Stimulated activated CD8-positive, alpha-beta memory T cell treated with anti-CD3 and anti-CD28 coated beads, Interleukin-4, amount 100 ng/mL, for 24 hours (primary cell): ENCODE measurements around the gene KIAA1328.
"Not testable (repeated sequence)": the region's sequence is repeated elsewhere in the genome, so short reads cannot be mapped to it uniquely, and the experiment has no call there.

ENCODE experiments used
- DNase-seq: peaks from one replicate; pipeline ENCODE4 v3.0.0-alpha.2; 2020; ENCODE audit warnings: low read depth

The KIAA1328 gene

DNA sequence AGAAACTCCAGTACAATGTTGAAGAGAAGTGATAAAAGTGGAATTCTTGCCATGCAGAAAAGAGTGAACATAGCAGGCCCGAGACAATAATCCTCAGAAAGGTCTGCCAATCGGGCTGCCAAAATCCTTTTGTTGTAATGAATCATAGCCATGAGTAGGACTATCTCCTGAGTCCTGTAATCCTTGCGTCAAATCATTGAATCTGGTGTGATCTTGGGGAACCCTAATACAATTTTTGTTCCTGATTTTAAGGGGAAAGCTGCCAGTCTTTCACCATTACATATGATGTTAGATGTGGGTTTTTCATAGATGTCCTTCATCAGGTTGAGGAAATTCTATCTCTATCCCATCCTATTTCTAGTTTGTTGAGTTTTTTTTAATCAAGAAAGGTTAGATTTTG is 2.4 kb upstream of the KIAA1328 start:
- DNase-seq, result no peak

DNA sequence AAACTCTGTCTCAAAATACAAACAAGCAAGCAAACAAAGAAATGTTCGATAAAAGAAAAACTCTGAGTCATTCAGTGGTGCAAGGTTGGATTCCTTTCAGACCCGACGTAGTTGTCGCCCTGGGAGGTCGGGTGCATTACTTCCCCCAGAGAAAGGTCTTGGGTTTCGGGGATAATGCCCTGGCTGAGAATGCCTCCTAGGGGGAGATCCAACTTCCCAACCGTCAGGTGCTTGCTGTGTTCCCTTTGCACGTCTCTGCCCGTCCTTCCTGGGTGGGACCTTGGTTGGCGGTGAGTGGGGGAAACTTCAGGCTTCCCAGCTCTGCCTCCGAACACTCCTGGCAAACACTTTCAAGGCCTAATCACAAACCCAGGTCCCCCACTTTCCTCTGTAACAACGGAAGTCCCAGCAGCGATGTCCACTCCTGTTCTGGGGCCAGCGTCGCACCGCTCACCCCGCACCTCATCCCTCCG is 734 bp upstream of the KIAA1328 start:
- DNase-seq, result no peak

DNA sequence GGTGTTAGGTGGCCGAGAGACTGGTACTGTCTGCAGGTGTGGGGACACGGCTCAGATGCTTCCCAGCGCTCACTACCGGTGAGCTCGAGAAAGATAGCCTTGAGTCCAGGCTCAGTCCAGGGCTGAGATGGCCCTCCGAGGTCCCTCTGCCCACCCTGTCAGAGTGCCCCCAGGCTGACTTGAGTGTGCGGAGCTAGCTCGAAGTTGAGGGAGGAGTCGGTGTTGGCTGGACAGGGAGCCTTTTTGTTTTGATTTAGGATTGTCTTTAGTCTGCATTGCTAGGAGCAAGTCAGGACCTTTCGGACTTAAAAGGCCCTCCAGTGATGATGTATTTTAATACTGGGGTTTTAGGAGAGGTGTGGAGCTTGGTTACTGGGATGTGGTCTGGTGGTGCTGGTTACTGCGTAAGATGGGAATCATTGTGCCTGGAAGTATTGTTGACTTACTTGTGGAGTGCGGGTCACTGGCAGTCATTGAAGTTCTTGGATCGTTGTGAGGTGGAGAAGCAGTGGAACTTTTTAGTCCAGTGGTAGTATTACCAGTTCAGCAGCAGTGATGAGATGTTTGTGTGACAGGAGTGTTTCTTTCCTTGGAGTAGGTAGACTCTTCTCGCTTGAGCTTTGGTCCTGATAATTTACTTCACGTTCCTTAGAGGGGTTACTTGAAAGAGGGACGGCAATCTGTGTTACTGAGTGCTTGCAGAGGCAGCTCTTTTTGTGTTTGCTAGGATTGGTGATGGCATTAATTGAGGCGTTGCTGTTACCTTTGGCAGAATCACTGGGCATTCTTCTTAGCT is 633 bp downstream of the KIAA1328 start:
- no peak for DNase-seq

DNA sequence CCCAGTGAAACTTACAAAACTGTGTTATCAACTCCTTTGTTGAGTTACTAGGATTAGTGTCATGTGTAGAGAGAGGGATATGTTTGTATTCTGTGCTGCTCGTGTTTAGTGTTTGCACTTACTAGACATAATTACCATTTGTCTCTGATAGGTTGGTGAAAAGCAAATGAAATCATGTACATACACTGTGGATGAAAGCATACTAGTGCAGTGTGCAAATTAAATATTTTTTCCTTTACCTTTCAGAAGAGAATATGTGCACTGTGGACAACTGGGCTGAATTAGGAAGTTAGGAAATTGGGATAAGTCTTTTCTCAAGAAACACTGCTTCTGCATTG is 1.2 kb downstream of the KIAA1328 start:
- DNase-seq, result no peak

DNA sequence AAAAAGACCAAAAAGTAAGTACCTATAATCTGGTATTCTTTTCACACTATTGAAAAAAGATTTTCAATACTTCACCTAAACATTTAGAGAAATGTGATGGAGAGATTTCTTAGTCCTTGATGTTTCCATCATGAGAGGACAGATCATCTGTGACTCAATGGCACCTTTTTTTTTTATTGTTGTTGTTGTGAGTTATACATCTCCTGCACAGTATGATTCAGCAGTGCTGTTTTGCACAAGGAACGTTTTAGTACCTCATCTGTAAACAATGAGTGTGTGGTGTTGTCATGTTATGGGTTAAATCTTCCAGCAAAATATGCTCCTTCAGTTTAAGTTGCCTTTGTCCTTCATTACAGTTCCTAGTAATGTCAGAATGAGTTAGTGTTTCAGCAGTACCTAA is 2.2 kb downstream of the KIAA1328 start:
- no peak for DNase-seq

DNA sequence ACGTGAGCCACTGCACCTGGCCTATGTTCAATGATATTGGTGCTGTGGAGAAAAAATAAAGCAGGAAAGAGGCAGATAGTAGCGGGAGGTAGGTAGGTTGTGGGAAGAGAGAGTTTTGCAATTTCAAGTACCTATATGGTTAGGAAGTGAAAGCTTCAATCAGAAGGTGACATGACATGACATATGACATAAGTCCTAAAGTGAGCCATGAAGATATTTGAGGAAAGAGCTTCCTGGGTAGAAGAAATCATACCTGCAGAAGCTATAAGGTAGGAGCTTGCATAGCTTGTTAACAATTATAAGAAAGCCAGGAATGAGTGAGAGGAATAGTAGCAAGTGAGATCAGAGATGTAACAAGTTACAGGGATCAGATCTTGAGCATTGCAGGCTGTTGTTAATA is 4.2 kb downstream of the KIAA1328 start:
- no peak for DNase-seq

DNA sequence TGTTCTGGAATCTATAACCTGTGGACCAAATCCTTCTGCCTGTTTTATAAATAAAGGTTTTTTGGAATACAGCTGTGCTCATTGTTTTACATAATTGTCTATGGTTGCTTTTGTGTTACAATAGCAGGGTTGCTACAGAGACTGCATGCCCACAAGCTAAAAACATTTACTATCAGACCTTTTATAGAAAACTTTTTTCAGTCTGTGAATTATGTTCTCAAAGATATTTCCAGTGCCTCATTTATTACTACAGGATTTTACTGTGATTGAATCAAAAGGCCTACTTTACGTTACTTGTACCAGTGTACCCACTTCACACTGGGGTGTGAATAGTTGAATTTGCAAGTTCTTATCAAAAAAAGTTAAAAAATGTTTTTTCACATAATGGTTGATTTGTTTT is 7.0 kb downstream of the KIAA1328 start:
- DNase-seq, result no peak

DNA sequence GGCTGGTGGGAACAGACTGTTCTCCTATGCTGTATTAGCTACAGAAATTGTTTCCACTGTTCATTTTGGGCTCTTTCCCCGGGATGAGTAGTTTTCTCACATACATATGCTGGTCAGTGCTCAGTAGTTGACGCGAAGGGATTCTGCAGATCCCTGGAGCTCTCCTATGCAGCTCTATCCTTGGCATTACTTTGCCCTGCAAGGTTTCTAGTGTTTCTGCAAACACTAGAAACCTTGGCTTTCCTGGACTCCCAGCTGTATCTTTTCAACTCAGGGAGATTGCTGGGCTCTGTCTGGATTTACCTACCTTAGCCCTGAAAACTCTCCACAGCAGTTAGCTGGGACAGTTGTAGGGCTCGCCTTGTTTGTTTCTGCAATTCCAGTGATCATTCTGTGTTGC is 10.9 kb downstream of the KIAA1328 start:
- DNase-seq, result no peak

DNA sequence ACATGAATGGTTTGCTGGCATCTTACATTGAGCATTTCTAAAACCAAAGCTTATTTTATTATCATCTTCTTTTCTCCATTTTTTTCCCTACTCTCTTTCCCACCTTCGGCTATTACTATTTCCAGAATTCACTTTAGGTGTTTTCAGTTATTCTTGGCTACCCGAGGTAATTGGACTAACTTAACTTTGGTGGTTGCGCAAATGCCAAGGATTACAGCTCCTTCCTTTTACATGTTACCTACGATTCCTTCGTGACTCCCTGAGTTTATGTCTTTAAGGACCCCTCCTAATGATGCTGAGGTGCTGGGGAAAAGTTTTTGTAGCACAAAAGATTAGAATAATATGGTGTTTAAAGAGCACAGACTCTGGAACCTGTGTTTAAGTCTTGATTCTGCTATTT is 14.3 kb downstream of the KIAA1328 start:
- DNase-seq, result no peak

DNA sequence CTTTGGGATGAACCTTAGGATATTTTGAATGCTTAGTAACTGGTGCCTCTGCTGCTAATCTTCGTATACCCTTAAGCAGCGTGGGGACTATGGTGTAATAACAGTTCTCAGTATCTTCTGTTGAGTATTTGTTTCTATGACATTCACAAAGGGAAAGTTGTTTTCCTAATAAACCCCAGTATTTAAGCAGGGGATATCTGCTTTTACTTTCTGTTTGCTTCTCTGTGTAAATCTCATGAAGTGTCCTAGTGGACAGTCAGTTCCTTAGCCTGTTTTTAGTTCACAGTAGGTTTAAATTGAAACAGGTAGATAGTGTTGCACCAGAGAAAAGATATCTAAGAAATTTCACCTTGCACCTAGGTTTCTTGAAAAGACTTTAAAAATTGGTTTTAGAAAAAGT is 14.9 kb downstream of the KIAA1328 start:
- DNase-seq, result no peak

DNA sequence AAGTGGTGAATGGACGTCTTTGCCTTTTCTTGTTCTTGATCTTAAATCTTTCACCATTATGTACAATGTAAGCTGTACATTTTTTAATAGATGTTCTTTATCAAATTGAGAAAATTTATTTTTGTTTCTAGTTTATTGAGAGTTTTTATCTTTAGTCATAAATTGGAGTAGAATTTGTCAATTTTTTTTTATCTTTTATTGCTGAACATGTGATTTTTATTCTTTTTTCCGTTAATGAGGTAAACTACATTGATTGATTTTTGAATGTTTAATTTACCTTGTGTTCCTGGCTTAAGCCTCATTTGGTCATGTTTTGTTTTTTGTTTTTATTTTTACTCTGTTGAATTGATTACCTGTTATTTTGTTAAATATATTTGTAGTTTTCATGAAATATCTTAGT is 19.7 kb downstream of the KIAA1328 start:
- DNase-seq, result no peak

DNA sequence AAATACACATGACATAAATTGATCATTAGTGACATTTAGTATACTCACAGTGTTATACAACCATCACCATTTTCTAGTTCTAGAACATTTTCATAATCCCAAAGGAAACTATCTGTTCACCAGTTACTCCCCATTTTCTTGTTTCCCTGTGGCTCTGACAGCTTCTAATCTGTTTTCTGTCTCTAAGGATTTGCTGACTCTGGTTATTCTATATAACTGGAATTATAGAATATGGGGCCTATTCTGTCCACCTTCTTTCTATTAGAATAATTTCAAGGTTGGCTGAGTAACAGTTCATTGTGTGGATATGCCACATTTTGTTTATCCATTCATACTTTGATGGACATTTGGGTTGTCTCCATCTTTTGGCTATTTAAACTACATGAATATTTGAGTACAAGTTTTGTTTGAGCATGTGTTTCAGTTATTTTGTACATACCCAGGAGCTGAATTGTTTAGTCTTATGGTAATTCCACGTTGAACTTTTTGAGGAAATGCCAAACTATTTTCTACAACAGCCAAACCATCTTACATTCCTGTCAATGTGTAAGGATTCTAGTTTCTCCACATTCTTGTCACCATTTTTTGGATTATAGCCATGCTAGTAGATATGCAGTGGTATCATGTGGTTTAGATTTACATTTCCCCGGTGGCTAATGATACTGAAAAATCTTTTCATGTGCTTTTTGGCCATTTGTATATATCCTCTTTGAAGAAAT is 20.5 kb downstream of the KIAA1328 start:
- DNase-seq, result no peak

DNA sequence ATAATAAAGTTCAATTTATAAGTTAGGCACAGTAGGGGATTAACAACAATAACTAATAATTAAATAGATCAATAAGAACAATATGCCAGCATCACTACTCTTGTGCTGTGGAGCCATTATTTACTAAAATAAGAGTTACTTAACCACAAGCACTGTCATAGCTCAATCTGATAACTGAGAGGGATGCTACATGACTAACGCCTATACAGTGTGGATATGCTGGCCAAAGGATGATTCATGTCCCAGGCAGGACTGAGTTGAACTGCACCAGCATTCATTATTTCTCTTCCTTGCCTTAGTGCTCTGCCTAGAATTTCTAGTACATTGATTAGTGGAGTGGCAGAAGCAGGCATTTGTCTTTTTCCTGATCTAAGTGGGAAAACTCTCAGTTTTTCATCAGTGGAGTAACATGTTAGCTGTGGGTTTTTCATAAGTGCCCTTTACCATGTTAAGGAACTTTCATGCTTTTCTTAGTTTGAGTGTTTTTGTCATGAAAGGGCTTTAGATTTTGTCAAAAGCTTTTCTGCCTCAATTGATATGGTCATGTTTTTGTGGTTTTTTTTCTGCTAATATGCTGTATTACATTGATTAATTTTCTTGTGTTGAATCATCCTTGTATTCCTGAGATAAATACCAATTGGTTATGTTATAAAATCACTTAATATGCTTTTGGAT is 21.7 kb downstream of the KIAA1328 start:
- DNase-seq, result no peak

DNA sequence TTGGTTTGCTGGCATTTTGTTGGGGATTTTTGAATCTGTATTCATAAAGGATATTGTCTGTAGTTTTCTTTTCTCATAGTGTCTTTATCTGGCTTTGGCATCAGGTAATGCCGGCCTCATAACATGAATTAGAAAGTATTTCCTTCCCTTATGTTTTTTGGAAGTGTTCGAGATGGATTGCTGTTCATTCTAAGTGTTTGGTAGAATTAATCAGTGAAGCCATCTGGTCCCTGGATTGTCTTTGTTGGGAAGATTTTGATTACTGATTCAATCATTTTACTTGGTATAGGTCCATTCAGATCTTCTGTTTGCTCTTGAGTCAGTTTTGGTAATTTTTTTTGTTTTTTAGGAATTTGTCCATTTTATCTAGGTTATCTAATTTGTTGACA is 22.3 kb downstream of the KIAA1328 start:
- DNase-seq, result no peak

DNA sequence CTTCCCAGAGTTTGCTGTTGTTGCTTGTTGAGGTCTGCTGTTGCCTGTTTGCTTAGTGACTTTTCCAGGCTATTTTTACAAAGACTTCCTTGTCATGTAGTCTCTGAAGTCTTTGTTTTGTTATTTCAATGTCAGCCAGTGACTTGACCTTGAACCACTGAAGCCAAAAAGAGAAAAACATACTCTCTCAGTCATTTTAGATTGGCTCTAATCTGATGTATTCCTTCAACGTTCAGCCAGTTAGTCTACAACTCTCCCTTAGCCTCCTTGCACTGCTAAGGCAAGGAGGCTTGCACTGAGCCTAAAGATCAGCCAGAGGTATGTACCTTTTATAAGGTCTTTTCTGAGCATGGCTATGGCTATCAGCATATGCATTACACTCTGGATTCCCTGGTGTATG is 27.9 kb downstream of the KIAA1328 start:
- DNase-seq, result no peak

DNA sequence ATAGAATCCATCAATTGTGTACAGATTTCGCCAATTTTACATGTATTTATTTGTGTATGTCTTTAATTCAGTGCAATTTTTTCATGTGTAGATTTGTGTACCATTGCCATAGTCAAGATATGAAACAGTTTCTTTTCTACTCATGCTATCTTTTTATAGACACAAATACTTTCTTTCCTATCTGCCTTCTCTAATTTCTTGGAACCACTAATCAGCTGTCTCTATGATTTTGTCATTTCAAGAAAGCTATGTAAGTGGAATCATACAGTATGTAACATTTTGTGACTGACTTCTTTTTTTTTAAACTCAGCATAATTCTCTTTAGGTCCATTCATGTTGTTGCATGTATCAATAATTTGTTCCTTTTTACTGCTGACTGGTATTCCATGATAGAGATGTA is 33.3 kb downstream of the KIAA1328 start:
- DNase-seq, result no peak

DNA sequence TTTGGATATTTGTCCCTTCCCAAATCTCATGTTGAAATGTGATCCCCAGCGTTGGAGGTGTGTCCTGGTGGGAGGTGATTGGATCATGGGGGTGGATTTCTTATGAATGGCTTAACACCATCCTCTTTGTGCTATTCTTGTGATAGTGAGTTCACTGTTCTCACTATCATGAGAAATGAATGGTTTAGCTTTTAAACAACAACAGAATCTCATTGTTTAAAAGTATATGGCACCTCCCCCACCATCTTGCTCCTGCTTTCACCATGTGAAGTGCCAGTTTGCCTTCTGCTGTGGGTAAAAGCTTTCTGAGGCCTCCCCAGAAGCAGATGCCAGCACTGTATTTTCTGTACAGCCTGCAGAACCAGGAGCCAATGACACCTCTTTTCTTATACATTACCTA is 38.1 kb downstream of the KIAA1328 start:
- DNase-seq, result no peak

DNA sequence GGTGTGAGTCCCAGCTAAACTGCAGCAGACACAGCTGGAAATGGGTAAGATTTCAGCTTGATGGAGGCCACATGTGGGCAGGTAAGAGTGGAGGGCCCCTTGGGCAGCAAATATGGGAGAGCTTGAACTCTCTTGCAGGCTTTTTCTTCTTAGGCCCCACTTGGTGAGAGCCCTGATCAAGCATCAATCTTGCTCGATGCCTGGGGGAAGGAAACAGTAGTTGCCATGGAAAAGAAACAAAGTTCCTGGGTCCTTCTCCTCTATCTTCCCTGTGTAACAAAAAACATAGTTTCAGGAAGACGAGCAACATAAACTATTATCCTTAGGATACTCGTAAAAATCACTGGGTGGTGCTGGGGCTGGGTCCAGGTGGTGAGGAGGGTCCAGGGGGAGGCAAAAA is 42.9 kb downstream of the KIAA1328 start:
- DNase-seq, result no peak

DNA sequence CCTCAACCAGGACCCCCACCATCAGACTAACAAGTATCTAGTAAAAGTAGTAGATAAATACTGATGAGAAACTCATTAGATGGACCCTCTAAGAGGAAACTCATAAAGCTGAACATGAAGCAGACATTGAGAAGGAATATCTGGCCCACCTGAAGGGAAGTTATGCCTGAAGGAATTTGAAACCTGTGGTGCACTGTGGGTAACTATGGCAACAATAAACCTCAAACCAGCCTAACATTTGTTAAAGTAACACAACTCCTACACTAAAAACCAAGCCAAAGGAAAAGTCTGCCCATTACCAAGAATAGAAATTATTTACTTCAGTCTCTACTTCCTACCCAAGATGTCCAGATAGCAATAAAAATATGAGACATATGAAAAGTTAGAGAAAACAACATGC is 43.4 kb downstream of the KIAA1328 start:
- no peak for DNase-seq

DNA sequence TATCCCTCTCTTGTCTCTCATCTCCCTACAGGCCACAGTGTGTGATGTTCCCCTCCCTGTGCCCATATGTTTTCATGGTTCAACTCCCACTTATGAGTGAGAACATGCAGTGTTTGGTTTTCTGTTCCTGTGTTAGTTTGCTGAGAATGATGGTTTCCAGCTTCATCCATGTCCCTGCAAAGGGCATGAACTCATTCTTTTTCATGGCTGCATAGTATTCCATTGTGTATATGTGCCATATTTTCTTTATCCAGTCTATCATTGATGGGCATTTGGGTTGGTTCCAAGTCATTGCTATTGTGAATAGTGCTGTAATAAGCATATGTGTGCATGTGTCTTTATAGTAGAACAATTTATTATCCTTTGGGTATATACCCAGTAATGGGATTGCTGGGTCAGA is 44.9 kb downstream of the KIAA1328 start:
- not testable (repeated sequence) for DNase-seq

DNA sequence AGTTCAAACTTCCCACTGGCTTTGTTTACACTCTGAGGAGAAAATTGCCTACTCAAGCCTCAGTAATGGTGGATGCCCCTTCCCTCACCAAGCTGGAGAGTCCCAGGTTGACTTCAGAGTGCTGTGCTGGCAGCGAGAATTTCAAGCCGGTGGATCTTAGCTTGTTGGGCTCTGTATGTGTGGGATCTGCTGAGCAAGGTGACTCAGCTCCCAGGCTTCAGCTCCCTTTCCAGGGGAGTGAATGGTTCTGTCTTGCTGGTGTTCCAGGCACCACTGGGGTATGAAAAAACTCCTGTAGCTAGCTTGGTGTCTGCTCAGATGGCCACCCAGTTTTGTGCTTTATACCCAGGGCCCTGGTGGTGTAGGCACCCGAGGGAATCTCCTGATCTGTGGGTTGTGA is 50.9 kb downstream of the KIAA1328 start:
- DNase-seq, result not testable (repeated sequence)

DNA sequence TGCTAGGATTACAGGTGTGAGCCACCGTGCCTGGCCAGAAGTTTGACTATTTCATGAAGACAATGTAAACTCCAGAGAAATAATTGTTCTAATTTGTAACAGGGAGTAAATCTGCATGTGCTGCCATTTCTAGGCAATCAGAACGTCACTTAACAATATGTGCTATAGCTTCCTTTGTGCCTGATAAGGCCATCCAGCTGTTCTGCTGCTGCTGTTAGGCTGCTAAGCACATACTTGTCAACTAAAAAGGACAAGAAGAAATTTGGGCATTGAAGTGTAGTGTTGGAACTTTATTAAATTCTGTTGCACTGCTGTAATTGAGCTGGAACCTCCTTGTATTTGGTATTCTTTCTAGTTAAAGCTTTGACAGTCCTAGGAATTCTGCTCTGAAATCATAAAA is 57.1 kb downstream of the KIAA1328 start:
- no peak for DNase-seq

DNA sequence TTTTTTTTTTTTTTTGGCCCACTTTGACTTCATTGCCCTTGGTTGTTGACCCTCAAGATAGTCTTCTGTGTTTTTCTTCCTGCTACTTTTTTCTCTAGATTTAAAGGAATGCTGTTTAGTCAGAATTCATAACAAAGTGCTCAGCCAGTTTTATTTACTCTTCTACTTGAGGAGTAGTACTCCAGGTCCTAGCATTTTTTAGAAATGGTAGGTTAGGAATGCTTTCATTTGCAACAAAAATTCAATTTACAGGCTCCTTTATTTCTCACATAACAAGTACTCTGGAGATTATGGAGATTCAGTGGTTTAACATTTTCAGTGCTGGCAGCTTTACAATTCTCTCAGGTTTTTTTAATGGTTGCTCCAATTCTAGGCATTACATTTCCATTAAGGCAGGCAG is 58.2 kb downstream of the KIAA1328 start:
- DNase-seq, result no peak
